ENCODE measurements around the gene ZFP36L1.

GRCh38 chr14:68749487-68750475 is 43.1 kb downstream of the ZFP36L1 start:
- no peak for TF ChIP-seq CTCF (conservative IDR thresholded peaks at IDR 0.05; ENCODE audit: low read length)
- TF ChIP-seq EZH2phosphoT487 (IDR thresholded peaks at IDR 0.05; ENCODE audit: borderline replicate concordance), result no peak

Measured in Loucy (cell line).